ENCODE results near the gene SNX20.

SNX20 gene

DNA sequence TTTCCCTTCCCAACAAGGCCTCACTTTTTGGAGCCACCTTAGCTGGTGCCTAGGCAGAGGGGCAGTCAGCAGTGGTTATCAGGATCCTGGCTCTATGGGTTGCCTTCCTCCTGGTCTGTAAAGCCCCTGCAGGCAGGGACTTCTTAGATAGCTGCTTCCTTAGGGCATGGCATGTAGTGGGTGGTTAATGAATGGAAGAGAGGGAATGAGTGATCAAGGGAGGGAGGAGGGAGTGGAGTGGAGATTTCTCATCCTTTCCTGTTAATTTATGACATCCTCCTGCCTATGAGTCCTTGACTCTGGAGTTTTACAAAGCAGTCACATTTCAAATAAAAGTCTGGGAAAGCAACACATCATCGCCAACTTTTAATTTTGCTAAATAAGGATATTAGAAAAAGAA is 40.7 kb downstream of the SNX20 start:
- no peak for TF ChIP-seq ISL1 (CRISPR knock-in tag; IDR thresholded peaks at IDR 0.05)
- TF ChIP-seq ZNF565 (CRISPR knock-in tag; conservative IDR thresholded peaks at IDR 0.05; ENCODE audit: low read depth) = no peak
- TF ChIP-seq, protein P1, sequence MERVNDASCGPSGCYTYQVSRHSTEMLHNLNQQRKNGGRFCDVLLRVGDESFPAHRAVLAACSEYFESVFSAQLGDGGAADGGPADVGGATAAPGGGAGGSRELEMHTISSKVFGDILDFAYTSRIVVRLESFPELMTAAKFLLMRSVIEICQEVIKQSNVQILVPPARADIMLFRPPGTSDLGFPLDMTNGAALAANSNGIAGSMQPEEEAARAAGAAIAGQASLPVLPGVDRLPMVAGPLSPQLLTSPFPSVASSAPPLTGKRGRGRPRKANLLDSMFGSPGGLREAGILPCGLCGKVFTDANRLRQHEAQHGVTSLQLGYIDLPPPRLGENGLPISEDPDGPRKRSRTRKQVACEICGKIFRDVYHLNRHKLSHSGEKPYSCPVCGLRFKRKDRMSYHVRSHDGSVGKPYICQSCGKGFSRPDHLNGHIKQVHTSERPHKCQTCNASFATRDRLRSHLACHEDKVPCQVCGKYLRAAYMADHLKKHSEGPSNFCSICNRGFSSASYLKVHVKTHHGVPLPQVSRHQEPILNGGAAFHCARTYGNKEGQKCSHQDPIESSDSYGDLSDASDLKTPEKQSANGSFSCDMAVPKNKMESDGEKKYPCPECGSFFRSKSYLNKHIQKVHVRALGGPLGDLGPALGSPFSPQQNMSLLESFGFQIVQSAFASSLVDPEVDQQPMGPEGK (CRISPR knock-in tag; IDR thresholded peaks at IDR 0.05; ENCODE audit: borderline replicate concordance) = no peak
- no peak for TF ChIP-seq ZFP3 (CRISPR knock-in tag; IDR thresholded peaks at IDR 0.05)
- TF ChIP-seq GLIS3 (CRISPR knock-in tag; IDR thresholded peaks at IDR 0.05) = no peak
- TF ChIP-seq, protein P2, sequence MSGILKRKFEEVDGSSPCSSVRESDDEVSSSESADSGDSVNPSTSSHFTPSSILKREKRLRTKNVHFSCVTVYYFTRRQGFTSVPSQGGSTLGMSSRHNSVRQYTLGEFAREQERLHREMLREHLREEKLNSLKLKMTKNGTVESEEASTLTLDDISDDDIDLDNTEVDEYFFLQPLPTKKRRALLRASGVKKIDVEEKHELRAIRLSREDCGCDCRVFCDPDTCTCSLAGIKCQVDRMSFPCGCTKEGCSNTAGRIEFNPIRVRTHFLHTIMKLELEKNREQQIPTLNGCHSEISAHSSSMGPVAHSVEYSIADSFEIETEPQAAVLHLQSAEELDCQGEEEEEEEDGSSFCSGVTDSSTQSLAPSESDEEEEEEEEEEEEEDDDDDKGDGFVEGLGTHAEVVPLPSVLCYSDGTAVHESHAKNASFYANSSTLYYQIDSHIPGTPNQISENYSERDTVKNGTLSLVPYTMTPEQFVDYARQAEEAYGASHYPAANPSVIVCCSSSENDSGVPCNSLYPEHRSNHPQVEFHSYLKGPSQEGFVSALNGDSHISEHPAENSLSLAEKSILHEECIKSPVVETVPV (CRISPR knock-in tag; IDR thresholded peaks at IDR 0.05) = no peak
- no peak for TF ChIP-seq BACH2 (CRISPR knock-in tag; IDR thresholded peaks at IDR 0.05; ENCODE audit: borderline replicate concordance)
- TF ChIP-seq ZFP30 (CRISPR knock-in tag; IDR thresholded peaks at IDR 0.05) = no peak
- TF ChIP-seq, protein P3, sequence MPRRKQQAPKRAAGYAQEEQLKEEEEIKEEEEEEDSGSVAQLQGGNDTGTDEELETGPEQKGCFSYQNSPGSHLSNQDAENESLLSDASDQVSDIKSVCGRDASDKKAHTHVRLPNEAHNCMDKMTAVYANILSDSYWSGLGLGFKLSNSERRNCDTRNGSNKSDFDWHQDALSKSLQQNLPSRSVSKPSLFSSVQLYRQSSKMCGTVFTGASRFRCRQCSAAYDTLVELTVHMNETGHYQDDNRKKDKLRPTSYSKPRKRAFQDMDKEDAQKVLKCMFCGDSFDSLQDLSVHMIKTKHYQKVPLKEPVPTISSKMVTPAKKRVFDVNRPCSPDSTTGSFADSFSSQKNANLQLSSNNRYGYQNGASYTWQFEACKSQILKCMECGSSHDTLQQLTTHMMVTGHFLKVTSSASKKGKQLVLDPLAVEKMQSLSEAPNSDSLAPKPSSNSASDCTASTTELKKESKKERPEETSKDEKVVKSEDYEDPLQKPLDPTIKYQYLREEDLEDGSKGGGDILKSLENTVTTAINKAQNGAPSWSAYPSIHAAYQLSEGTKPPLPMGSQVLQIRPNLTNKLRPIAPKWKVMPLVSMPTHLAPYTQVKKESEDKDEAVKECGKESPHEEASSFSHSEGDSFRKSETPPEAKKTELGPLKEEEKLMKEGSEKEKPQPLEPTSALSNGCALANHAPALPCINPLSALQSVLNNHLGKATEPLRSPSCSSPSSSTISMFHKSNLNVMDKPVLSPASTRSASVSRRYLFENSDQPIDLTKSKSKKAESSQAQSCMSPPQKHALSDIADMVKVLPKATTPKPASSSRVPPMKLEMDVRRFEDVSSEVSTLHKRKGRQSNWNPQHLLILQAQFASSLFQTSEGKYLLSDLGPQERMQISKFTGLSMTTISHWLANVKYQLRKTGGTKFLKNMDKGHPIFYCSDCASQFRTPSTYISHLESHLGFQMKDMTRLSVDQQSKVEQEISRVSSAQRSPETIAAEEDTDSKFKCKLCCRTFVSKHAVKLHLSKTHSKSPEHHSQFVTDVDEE (CRISPR knock-in tag; IDR thresholded peaks at IDR 0.05) = no peak
- TF ChIP-seq CSDC2 (CRISPR knock-in tag; IDR thresholded peaks at IDR 0.05) = no peak
- no peak for TF ChIP-seq ESRRG (CRISPR knock-in tag; IDR thresholded peaks at IDR 0.05)
- TF ChIP-seq ZC3H10 (CRISPR knock-in tag; IDR thresholded peaks at IDR 0.05) = no peak
- no peak for TF ChIP-seq ZNF8 (CRISPR knock-in tag; IDR thresholded peaks at IDR 0.05)
- TF ChIP-seq TOX (CRISPR knock-in tag; IDR thresholded peaks at IDR 0.05; ENCODE audit: borderline replicate concordance) = no peak
- TF ChIP-seq TCF4 (CRISPR knock-in tag; IDR thresholded peaks at IDR 0.05; ENCODE audit: borderline replicate concordance) = no peak
- ATAC-seq = no peak

DNA sequence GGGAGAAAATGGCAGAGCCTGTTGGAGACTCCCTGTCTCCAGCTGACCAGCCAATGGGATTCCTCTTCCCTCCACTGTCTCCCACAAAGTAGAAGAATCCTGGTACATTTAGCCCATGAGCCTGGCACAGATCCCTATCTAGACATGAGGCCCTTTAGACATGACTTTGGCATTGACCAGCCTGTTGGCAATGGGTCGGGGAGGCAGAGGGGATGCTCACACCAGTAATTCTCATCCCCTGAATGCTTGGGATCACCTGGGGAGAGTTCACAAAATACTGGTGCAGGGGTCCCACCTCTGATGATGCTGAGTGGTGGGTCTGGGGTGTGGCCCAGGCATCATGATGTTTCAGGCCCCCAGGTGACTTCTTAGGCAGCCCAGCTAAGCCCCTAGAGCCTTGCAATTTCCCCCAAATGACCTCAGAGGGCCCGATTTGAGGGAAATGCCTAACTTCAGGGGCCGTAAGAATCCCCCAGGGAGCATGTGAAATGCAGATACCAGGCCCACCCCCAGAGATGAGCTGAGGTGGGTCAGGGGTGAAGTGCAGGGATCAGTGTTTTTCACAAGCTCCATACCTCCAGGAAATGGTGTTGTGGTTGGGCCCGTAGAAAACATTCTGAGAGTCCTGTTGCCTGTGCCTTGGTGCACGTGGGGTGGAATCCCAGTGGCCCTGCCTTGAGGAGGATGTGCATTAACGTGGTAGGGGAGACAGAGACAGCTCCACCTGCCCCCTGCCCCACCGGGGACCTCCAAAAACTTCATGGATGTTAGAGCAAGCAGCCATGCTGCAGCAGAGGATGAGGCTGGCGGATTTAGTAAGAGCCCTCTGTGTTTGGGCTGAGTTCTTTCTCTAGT is 42.1 kb downstream of the SNX20 start:
- no peak for TF ChIP-seq OSR1 (CRISPR knock-in tag; IDR thresholded peaks at IDR 0.05)
- TF ChIP-seq TOX (CRISPR knock-in tag; IDR thresholded peaks at IDR 0.05; ENCODE audit: borderline replicate concordance) = no peak
- no peak for ATAC-seq

DNA sequence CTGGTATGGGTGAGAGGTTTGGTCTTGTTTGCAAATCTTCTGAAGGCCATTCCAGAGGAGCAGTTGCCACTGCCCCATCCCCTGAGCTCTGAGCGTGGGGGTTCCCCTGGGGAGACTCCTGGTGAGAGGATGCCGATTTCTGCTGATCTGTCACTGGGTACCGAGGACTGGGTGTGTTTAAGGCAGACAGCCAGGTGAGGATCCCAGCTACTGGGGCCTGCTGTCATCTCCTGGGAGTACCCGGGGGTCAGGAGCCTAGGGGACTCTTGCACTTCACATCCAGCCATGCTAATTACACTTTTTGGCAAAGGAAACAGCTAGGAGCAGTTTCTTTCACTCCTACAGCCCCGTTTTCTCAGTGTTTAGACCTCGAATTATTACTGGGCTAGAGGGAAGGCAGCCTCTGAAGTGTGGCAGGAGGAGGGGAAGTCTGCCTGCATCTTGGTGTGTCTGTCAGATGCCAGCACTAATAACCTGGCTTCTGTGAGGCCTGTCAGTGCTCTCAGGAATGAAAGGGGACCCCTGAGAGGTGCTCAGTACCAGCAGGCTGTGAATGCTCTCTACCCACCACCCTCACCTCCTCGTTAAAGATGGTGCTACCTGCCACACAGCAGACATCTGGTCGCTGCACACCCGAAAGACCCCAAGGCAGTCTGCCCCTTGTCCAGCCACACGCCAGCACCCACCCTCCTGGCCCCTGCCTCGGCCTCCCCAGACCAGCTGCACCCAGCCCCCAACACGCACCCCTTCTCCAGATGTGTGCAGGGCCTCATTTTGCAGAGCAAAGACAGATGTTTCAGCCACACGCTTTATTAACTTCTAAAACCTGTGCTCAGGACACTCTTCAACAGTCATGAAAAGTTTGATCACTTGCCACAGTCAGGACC is 43.2 kb downstream of the SNX20 start:
- no peak for ATAC-seq
- TF ChIP-seq ESRRG (CRISPR knock-in tag; IDR thresholded peaks at IDR 0.05) (no peak), ZNF565 (CRISPR knock-in tag; conservative IDR thresholded peaks at IDR 0.05; ENCODE audit: low read depth) (no peak), ISL1 (CRISPR knock-in tag; IDR thresholded peaks at IDR 0.05) (no peak), ZNF8 (CRISPR knock-in tag; IDR thresholded peaks at IDR 0.05) (no peak), CSDC2 (CRISPR knock-in tag; IDR thresholded peaks at IDR 0.05) (no peak), GLIS3 (CRISPR knock-in tag; IDR thresholded peaks at IDR 0.05) (no peak), RARB (CRISPR knock-in tag; IDR thresholded peaks at IDR 0.05) (no peak), PPARA (CRISPR knock-in tag; IDR thresholded peaks at IDR 0.05; ENCODE audit: borderline replicate concordance) (no peak), ARNTL (CRISPR knock-in tag; IDR thresholded peaks at IDR 0.05; ENCODE audit: borderline replicate concordance, low read depth) (no peak), ZC3H10 (CRISPR knock-in tag; IDR thresholded peaks at IDR 0.05) (no peak), OSR1 (CRISPR knock-in tag; IDR thresholded peaks at IDR 0.05) (no peak)

DNA sequence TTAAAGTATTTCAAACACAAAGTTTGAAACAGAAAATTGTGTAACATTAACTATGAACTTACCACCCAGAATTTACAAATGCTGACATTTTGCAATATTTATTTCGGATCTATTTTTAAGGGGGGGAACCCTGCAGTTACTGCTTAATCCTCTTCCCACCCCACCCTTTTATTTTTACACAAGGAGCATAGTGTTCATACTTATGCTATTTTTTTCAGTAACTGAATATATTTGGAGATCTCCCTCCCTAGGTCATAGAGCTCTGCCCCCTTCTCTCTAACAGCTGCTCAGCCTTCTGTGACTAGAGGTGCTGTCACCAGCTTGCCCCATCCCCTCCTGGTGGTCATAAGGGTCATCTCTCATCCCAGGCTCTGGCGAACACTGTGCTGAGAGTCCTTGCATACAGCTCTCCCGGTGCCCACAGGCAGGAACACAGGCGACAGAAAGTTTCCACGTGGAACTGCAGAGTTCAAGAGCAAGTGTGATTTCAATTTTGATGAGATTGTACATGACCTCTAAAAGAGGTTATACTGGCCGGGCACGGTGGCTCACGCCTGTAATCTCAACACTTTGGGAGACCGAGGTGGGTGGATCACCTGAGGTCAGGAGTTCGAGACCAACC is 44.2 kb downstream of the SNX20 start:
- no peak for TF ChIP-seq SNAI2 (CRISPR knock-in tag; IDR thresholded peaks at IDR 0.05)
- TF ChIP-seq ZNF8 (CRISPR knock-in tag; IDR thresholded peaks at IDR 0.05) = no peak
- ATAC-seq = no peak

Data from SK-N-SH treated with all-trans-retinoic acid at 6 μM for 48 hours (cell line).